HG03378 (cell line): ENCODE results near the gene BYSL.
"Not testable (repeated sequence)": the region's sequence is repeated elsewhere in the genome, so short reads cannot be mapped to it uniquely, and the experiment has no call there.

ENCODE experiments used
- ATAC-seq: cut with Tn5 transposase; IDR thresholded peaks from one replicate; pipeline ENCODE4 v1.9.1; 2021; ENCODE audit warnings: mild to moderate bottlenecking, moderate library complexity; ENCODE audit not compliant: unreplicated experiment

BYSL gene

GRCh38 chr6:41941280-41942066 lies 20.2 kb downstream of the BYSL start, which contains the start of gene CCND3:
TSS of gene CCND3 (minus strand) at chr6:41941808. CDS start at chr6:41941649, 159 bp downstream.
- peak; percentile 58 for ATAC-seq

- ATAC-seq: peak; percentile 24
Measured at GRCh38 chr6:41942067-41942851, 21.0 kb downstream of the BYSL start.

GRCh38 chr6:41942882-41943281 lies 21.6 kb downstream of the BYSL start:
- ATAC-seq: not testable (repeated sequence)

- no peak for ATAC-seq
Measured at GRCh38 chr6:41943456-41943855, 22.2 kb downstream of the BYSL start.

- no peak for ATAC-seq
Measured at GRCh38 chr6:41947581-41948220, 26.4 kb downstream of the BYSL start.

GRCh38 chr6:41954668-41955067 lies 33.4 kb downstream of the BYSL start:
- ATAC-seq: no peak

- no peak for ATAC-seq
Measured at GRCh38 chr6:41955412-41955811, 34.1 kb downstream of the BYSL start.

GRCh38 chr6:41957117-41957516 lies 35.8 kb downstream of the BYSL start:
- no peak for ATAC-seq

- no peak for ATAC-seq
Measured at GRCh38 chr6:41958022-41958856, 36.9 kb downstream of the BYSL start.

- no peak for ATAC-seq
Measured at GRCh38 chr6:41960028-41960427, 38.7 kb downstream of the BYSL start.

GRCh38 chr6:41963371-41963770 lies 42.1 kb downstream of the BYSL start:
- ATAC-seq: no peak

GRCh38 chr6:41964201-41964887 lies 43.0 kb downstream of the BYSL start:
- no peak for ATAC-seq

GRCh38 chr6:41965429-41966213 lies 44.3 kb downstream of the BYSL start:
- no peak for ATAC-seq

- no peak for ATAC-seq
Measured at GRCh38 chr6:41966214-41966920, 45.1 kb downstream of the BYSL start.

GRCh38 chr6:41966961-41967311 lies 45.6 kb downstream of the BYSL start:
- no peak for ATAC-seq

GRCh38 chr6:41967312-41968287 lies 46.3 kb downstream of the BYSL start:
- ATAC-seq: no peak

GRCh38 chr6:41970436-41970846 lies 49.1 kb downstream of the BYSL start:
- no peak for ATAC-seq

GRCh38 chr6:41972826-41973225 lies 51.5 kb downstream of the BYSL start:
- no peak for ATAC-seq
